Heart left ventricle (tissue), 16 donors: ENCODE results near the gene CABLES1. TPM values are rescaled to one million over a fixed set of nuclear protein-coding genes. Genes with fewer than 3 reads are reported as not detected.
"Not testable (repeated sequence)": the region's sequence is repeated elsewhere in the genome, so short reads cannot be mapped to it uniquely, and the experiment has no call there.

Experiments
- ATAC-seq, 4 donors: fragments of 200-7000 bp; cut with Tn5 transposase; one replicate each; pipeline ENCODE4 v1.9.1; 2020 to 2022; ENCODE audit warnings: moderate library complexity in 4 of 4, mild to moderate bottlenecking in 3 of 4, moderate number of reproducible peaks in 1 of 4
- DNase-seq, 5 donors: peaks; one replicate each; pipeline ENCODE4 v3.0.0-alpha.2; 2020
- H3K27ac ChIP-seq, 12 donors: fragments of 200-600 bp; sonication (generic) in 4 of 12; one replicate each; pipeline versions ENCODE4 v1.5.0 to v1.8.0; 2016 to 2022; ENCODE audit warnings: mild to moderate bottlenecking in 2 of 12
- H3K27me3 ChIP-seq, 9 donors: fragments of 200-600 bp; sonication (generic) in 2 of 9; one replicate each; pipeline versions ENCODE4 v1.5.1 to v1.8.0; 2016 to 2022; ENCODE audit warnings: mild to moderate bottlenecking in 3 of 9
- H3K36me3 ChIP-seq, 9 donors: fragments of 200-600 bp; sonication (generic) in 2 of 9; one replicate each; pipeline versions ENCODE4 v1.5.0 to v1.8.0; 2018 to 2022; ENCODE audit warnings: mild to moderate bottlenecking in 2 of 9
- H3K4me1 ChIP-seq, 12 donors: fragments of 200-600 bp; sonication (generic) in 4 of 12; one replicate each; pipeline versions ENCODE4 v1.5.0 to v1.8.0; 2016 to 2022; ENCODE audit warnings: mild to moderate bottlenecking in 3 of 12
- H3K4me3 ChIP-seq, 12 donors: fragments of 200-600 bp; sonication (generic) in 4 of 12; one replicate each; pipeline versions ENCODE4 v1.5.0 to v1.8.0; 2017 to 2022; ENCODE audit warnings: mild to moderate bottlenecking in 9 of 12, moderate library complexity in 4 of 12
- H3K9me3 ChIP-seq, 12 donors: fragments of 200-600 bp; sonication (generic) in 4 of 12; one replicate each; pipeline versions ENCODE4 v1.5.0 to v1.8.0; 2016 to 2022; ENCODE audit warnings: mild to moderate bottlenecking in 1 of 12
- POLR2A ChIP-seq, 2 donors: fragments of 450-650 bp; IDR thresholded peaks; one replicate each; pipeline ENCODE4 v1.6.1; 2017; ENCODE audit warnings: antibody characterized with exemption in 2 of 2, mild to moderate bottlenecking in 2 of 2, moderate library complexity in 2 of 2
- WGBS, 4 donors: extraction: QIAGEN DNeasy Blood & Tissue Kit in 2 of 4; methylation state at CpG; one replicate each; pipeline versions ENCODE4 v1.1.5 to v1.1.7; 2013 to 2018; 5-methylcytosine and 5-hydroxymethylcytosine counted together
- intact Hi-C, 10 donors: fragments of 100-400 bp; cut with DNase I; formaldehyde crosslinking; loops; one replicate each; pipeline versions ENCODE4 v1.11.1 to v1.14.2; 2022
- polyA plus RNA-seq, 2 donors: library from polyadenylated mRNA; stranded (reverse); fragments of 200-250 nt; gene quantifications; one replicate each; pipeline ENCODE4 v1.2.3, GENCODE V29; 2013
- total RNA-seq, 9 donors: library from RNA; depleted of rRNA in 2 of 9; stranded (reverse); fragments of >200 nt in 2 of 9; fragmentation: NEBNext Ultra II Directional in 3 of 9; extraction: Animal tissue kit (Norgen Biotek cat#: 25700) in 3 of 9; gene quantifications; one replicate each; pipeline versions ENCODE4 v1.1.0 to v1.2.4, GENCODE V29; 2016 to 2023
- TF ChIP-seq, protein P1 (sequence below), 12 donors: fragments of 200-600 bp; sonication (generic) in 4 of 12; IDR thresholded peaks; one replicate each; pipeline versions ENCODE4 v1.5.0 to v1.8.0; 2018 to 2022; ENCODE audit warnings: antibody characterized with exemption in 12 of 12, mild to moderate bottlenecking in 5 of 12
- donor health status: ischemic (EF 13 %, LVEDD 7.1; RV severe dilation, severe dysfunction).
- donor health status: healthy with polysubstance abuse.
- donor health status: DM: no; HTN: yes; CAD: no.
- donor health status: DM: no; HTN: no; CAD: no.
- donor health status: ischemic (EF 25% LVEDD 6.9; RV normal size, moderate dysfunction).
- donor health status: ischemic (EF 25% LVEDD 5.7; RV mildly dilated, moderate dysfunction).
- donor health status: healthy.
- donor health status: DM: yes; HTN: yes; CAD: no.
- donor health status: ischemic (EF 35%, LVEDD 5.7; RV mildly dilated, moderate dysfunction).
- donor health status: nonischemic (EF 11% LVEDD 7.7; RV severe dilation, severe dysfunction).
- donor health status: DM: yes; HTN: yes; CAD: no.
- donor health status: PGD.
- donor health status: ischemic (EF 29% LVEDD 5.4; RV normal size, mild dysfunction).
- donor health status: nonischemic (EF 23%, LVEDD 6.1; RV moderate dilation, normal function).

CABLES1 gene
- total and polyA plus RNA-seq, 11 donors: 0.28 to 7.2 (median 2.1) TPM

DNA sequence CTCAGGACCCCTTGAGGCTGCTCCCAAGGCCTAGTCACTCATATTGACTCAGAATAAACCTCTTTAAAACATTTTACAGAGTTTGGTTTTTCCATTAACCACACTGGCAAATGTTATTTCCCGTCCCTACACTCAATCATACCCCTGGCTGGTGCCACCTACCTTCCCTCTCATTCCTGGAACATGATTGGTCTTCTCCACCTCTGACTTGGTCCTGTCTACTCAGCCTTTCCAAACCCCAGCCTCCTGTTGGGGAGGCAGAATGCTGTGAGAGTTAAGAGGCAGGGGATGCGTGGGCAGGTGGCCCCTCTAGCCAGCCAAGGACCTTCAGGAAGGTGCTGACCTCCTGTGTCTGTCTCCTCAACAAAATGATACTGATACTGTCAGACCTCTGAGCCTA is 149.3 kb downstream of the CABLES1 start:
- ATAC-seq (no peak), DNase-seq (no peak)
- H3K36me3 ChIP-seq: no peaks in the 10 kb centered on the region
- H3K27ac ChIP-seq: no peak overlapping the region
- no peaks in the 10 kb centered on the region for H3K27me3 ChIP-seq
- 94 to 100% (median 97%) methylated on average over 2 of the region's 2 CpGs for WGBS, 4 donors
- H3K4me3 ChIP-seq: no peak overlapping the region
- no peaks in the 10 kb centered on the region for H3K9me3 ChIP-seq
- intact Hi-C loops: no loop called here
- H3K4me1 ChIP-seq: no peaks in the 10 kb centered on the region
- TF ChIP-seq, protein P1, sequence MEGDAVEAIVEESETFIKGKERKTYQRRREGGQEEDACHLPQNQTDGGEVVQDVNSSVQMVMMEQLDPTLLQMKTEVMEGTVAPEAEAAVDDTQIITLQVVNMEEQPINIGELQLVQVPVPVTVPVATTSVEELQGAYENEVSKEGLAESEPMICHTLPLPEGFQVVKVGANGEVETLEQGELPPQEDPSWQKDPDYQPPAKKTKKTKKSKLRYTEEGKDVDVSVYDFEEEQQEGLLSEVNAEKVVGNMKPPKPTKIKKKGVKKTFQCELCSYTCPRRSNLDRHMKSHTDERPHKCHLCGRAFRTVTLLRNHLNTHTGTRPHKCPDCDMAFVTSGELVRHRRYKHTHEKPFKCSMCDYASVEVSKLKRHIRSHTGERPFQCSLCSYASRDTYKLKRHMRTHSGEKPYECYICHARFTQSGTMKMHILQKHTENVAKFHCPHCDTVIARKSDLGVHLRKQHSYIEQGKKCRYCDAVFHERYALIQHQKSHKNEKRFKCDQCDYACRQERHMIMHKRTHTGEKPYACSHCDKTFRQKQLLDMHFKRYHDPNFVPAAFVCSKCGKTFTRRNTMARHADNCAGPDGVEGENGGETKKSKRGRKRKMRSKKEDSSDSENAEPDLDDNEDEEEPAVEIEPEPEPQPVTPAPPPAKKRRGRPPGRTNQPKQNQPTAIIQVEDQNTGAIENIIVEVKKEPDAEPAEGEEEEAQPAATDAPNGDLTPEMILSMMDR (IDR thresholded peaks at IDR 0.05): no peak
- TF ChIP-seq POLR2A (IDR thresholded peaks at IDR 0.05): no peak

DNA sequence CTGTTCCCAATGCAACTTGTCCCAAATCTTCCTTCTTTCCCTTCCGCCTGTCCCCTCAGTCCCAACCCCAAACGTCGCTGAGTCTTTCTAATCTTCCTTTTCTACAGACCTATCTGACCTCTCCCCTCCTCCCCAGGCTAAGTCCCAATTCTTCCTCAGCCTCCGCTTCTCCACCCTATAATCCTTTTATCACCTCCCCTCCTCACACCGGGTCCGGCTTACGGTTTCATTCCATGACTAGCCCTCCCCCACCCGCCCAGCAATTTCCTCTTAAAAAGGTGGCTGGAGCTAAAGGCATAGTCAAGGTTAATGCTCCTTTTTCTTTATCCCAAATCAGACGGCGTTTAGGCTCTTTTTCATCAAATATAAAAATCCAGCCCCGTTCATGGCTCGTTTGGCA is 150.3 kb downstream of the CABLES1 start:
- H3K27me3 ChIP-seq, H3K27ac ChIP-seq, ATAC-seq, H3K36me3 ChIP-seq, H3K4me1 ChIP-seq, DNase-seq, H3K4me3 ChIP-seq, intact Hi-C loops, H3K9me3 ChIP-seq: not testable (repeated sequence)
- WGBS, 4 donors: 86 to 89% (median 87%) methylated on average over 12 of the region's 12 CpGs

DNA sequence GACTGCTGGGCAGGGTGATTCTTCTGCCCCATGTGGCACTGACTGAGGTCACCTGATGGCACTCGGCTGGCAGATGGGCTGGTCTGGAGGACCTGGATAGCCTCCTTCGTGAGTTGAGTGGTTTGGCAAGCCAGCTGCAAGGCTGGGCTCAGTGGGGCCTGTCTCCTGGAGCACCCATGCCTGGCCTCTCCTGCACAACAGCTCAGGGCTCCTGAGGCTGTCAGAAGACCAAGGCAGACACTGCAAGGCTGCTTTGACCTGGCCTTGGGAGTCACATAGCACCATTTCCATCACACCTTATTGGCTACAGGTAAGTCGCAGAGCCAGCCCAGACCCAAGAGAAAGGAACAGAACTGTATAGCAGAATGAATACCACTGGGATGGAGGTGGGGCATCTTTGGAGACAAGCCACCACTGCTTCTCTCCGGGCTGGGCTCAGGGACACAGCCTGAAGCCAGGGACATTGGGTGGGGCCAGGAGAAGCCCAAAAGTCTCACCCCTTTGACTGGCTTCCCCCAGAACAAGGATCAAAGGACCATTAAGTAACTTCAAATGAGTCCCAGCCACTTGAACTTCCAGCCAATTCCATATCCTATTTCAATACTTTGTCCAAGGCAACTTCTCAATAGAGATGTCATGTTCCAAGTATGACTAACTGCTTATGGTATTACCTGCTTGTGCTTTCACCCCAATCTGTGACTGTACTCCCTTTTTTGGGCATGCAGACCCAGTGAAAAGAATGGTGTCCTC is 156.3 kb downstream of the CABLES1 start:
- Histone ChIP-seq H3K27me3 (no peaks in the 10 kb centered on the region), H3K4me1 (peaks cover 0 to 5% (median 0%) of the 10 kb centered on the region in 12 donors)
- WGBS, 4 donors: 61 to 75% (median 70%) methylated on average over 2 to 4 of the region's 4 CpGs

DNA sequence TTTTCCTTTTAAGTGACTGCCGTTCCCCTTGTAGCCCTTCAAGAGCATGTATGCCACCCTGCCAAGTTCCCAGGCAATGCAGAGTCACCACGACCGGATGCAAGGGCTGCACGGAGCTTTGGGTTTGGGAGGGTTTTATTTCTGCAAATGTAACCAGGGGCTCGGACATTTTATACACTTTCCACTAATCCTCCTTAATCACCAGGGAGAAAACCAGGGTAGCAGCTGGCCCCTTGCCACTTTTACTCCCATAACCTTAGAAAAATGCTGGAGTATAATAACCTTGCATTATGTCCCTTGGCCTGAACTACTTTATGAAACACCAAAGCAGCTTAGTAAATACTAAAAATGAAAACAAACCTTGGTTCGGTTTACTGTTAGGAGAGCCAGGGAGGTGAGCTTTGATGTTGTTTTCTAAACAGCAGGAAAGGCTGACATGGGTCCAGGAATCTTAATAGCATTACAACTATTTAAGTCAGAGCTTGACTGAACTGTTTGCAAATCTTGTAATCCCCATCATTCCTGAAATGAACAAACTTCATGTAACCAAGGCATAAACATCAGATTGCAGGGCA is 165.0 kb downstream of the CABLES1 start:
- H3K27ac ChIP-seq: no peak overlapping the region
- H3K27me3 ChIP-seq: no peaks in the 10 kb centered on the region
- DNase-seq (no peak), ATAC-seq (no peak)
- no peaks in the 10 kb centered on the region for H3K9me3 ChIP-seq
- intact Hi-C loops: no loop called here
- peaks cover 0 to 10% (median 0%) of the 10 kb centered on the region in 12 donors for H3K4me1 ChIP-seq
- H3K4me3 ChIP-seq: no peak overlapping the region
- 81 to 87% (median 84%) methylated on average over 6 of the region's 6 CpGs for WGBS, 4 donors
- TF ChIP-seq, protein P1 (IDR thresholded peaks at IDR 0.05): no peak
- TF ChIP-seq POLR2A (IDR thresholded peaks at IDR 0.05): no peak
- peaks cover 0 to 4% (median 0%) of the 10 kb centered on the region in 9 donors for H3K36me3 ChIP-seq

More for the DNA sequence above, 156.3 kb downstream of the CABLES1 start:
- DNase-seq (no peak), ATAC-seq (peak in 2 of 4 donors; percentile 15 to 27)
- intact Hi-C loops: no loop called here
- TF ChIP-seq, protein P1 (IDR thresholded peaks at IDR 0.05): no peak
- no peak for TF ChIP-seq POLR2A (IDR thresholded peaks at IDR 0.05)
- no peak overlapping the region for H3K27ac ChIP-seq
- H3K36me3 ChIP-seq: peaks cover 0 to under 1% (median 0%) of the 10 kb centered on the region in 9 donors
- H3K9me3 ChIP-seq: no peaks in the 10 kb centered on the region
- no peak overlapping the region for H3K4me3 ChIP-seq
